ENCODE results near the gene HDAC4.

- TF ChIP-seq ZNF274 (IDR thresholded peaks at IDR 0.05; ENCODE audit: low read depth, low read length) = no peak
- no peak for TF ChIP-seq YY1 (IDR thresholded peaks at IDR 0.05; ENCODE audit: insufficient read depth, insufficient read length)
Measured at GRCh38 chr2:238998801-238999200, 402.0 kb downstream of the HDAC4 start.
